Testis (tissue), 2 donors: ENCODE results near the gene LSMEM2.
"Not testable (repeated sequence)": the region's sequence is repeated elsewhere in the genome, so short reads cannot be mapped to it uniquely, and the experiment has no call there.

Source experiments
- CTCF ChIP-seq, 3 experiments: fragments of 450-650 bp in 2 of 3; fragments of 200-600 bp in 1 of 3; sonication (generic) in 1 of 3; IDR thresholded peaks; one replicate each; pipeline ENCODE4 v1.5.1; 2016 to 2019; ENCODE audit warnings: antibody characterized with exemption in 3 of 3, mild to moderate bottlenecking in 2 of 3, moderate library complexity in 1 of 3
- POLR2A ChIP-seq: fragments of 450-650 bp; IDR thresholded peaks from one replicate; pipeline ENCODE4 v1.6.1; 2017; ENCODE audit warnings: antibody characterized with exemption, mild to moderate bottlenecking, moderate library complexity

- TF ChIP-seq POLR2A; CTCF (IDR thresholded peaks at IDR 0.05): not testable (repeated sequence)
Measured at GRCh38 chr3:50312041-50312440, 33.2 kb downstream of the LSMEM2 start.
